ENCODE measurements around the gene ADCY5. TPM values are rescaled to one million over a fixed set of nuclear protein-coding genes. Genes with fewer than 3 reads are reported as not detected.

Gene ADCY5
- polyA plus RNA-seq, 6 donors from 2014 or later, result 0.04 to 0.09 TPM; not detected in 4

DNA sequence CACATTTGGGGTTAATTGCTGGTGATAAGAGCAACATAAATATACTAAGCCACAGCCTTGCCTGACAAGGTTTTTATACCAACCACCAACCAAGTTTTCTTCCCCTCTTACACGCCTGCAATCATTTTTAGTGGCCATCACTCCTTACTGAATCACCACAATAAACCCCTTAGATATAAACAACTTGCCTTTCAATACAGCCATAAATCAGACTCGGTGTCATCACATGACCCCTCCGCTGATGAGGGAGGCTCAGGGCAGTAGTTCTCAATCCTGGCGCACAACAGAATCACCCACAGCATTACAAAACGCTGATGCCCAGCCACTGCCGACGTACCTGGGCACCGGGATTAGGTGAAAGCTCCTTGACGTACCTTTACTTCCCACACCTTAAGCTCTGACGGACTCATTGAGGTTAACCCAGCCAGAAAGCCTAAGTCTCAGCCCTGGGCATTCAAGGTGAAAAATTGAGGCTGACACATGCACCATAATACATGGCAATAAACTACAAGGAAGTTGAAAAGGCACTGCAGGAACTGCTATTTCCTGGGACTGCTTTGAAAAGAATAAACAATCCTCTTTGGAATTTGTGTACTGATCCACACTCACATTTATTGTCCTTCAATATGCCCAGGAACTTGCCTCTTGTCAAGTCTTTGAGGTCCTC, 17.1 kb downstream of the ADCY5 start:
- Mint-ChIP-seq H3K4me3 (no peak overlapping the region), H3K36me3 (no peaks in the 10 kb centered on the region), H3K27me3 (peaks cover 5 to 20% (median 14%) of the 10 kb centered on the region in 3 donors), H3K9me3 (no peaks in the 10 kb centered on the region), H3K27ac (peak overlapping the region in 1 of 6 donors; percentile 35), H3K4me1 (no peaks in the 10 kb centered on the region)
- DNase-seq, result no peak
- ATAC-seq (ENCODE audit: low read depth in 2 of 2), result no peak

DNA sequence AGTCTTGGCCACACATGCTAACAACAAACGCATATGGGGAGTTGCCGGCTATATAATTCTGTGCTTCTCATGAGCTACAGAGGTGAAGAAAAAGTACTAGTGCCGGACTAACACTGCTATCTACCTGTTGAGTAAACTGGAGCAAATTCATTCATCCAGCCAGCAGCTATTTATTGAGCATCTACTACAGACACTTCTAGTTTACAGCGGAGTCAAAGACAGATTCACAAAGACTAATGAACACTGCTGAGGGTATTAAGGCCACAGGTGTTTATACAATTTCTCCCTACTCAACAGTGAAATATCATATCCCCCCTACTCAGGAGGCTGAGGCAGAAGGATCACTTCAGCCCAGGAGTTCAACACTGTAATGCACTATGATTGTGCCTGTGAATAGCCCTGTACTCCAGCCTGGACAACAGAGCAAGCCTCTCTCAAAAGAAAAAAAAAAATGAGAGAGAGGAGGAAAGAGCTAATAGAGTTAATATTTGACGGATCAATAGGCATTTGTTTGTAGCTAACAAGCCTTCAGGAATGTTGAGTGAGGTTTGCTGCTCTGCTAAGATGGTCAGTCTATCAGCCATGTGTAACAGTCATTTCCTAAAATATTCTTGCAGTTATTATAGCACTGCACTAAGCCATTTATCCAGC, 17.8 kb downstream of the ADCY5 start:
- Mint-ChIP-seq H3K27me3 (peaks cover 5 to 25% (median 20%) of the 10 kb centered on the region in 3 donors), H3K9me3 (no peaks in the 10 kb centered on the region), H3K4me1 (no peaks in the 10 kb centered on the region), H3K36me3 (no peaks in the 10 kb centered on the region), H3K27ac (no peak overlapping the region), H3K4me3 (no peak overlapping the region)
- DNase-seq (no peak), ATAC-seq (ENCODE audit: low read depth in 2 of 2) (no peak)

DNA sequence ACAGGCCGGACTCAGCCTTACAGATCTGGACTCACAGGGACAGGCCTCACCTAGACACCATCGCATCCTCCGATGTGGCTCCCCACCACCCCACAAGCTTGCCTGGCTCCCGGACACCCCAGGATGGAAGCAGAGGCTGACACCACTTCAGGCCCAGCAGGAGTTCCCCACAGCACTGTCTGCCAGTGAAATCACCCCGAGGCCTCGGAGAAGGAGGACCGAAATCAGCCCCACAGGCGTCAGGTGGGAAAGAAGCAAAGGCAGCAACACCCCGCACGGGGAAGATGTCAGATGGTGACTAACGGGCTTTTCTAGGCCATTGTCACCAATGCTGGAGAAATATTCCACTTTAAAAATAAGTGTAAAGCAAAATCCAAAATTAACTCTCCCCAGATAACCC, 18.6 kb downstream of the ADCY5 start:
- Mint-ChIP-seq H3K27ac (no peak overlapping the region), H3K36me3 (no peaks in the 10 kb centered on the region), H3K27me3 (peaks cover 7 to 26% (median 20%) of the 10 kb centered on the region in 3 donors), H3K4me3 (no peak overlapping the region), H3K9me3 (no peaks in the 10 kb centered on the region), H3K4me1 (no peaks in the 10 kb centered on the region)
- ATAC-seq (ENCODE audit: low read depth in 2 of 2), result no peak
- no peak for DNase-seq

DNA sequence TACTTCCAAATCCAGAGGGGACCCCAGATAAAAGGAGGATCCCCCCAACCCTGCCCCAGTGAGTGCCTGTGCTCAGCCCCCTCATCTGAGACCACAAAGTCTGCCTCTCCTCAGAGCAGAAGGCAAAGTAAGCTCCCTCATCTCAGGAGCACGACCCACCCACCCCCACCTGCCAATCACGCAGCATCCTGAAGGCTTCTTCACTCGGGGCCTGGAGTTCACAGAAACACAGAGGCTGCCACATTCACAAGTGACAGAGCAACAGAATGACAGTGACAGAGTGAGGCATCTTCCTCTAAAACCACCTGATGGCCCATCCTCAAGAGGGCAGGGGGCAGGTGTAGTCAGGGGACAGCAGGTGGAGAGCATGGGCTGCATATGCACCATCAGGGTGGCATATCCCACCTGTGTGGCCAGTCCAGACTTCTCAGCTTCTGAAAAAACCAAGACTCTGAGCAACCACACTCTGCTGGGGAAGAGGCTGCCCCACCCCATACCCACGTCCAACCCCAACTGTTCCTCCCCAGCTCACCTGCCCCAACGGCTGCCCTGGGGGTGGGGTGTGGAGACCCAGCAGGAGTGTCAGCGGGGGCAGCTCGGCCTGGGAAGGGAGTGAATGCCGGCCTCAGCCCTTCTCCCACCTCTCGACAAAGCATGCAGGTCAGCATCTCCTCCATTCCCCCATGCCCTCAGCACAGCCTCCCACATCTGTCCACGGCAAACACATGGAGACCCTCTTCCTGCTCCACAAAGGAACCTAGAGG, 19.3 kb downstream of the ADCY5 start:
- DNase-seq (no peak), ATAC-seq (ENCODE audit: low read depth in 2 of 2) (no peak)
- H3K36me3 Mint-ChIP-seq, result no peaks in the 10 kb centered on the region
- H3K4me1 Mint-ChIP-seq, result no peaks in the 10 kb centered on the region
- no peak overlapping the region for H3K4me3 Mint-ChIP-seq
- no peak overlapping the region for H3K27ac Mint-ChIP-seq
- H3K9me3 Mint-ChIP-seq, result no peaks in the 10 kb centered on the region
- H3K27me3 Mint-ChIP-seq, result peaks cover 9 to 26% (median 20%) of the 10 kb centered on the region in 3 donors

DNA sequence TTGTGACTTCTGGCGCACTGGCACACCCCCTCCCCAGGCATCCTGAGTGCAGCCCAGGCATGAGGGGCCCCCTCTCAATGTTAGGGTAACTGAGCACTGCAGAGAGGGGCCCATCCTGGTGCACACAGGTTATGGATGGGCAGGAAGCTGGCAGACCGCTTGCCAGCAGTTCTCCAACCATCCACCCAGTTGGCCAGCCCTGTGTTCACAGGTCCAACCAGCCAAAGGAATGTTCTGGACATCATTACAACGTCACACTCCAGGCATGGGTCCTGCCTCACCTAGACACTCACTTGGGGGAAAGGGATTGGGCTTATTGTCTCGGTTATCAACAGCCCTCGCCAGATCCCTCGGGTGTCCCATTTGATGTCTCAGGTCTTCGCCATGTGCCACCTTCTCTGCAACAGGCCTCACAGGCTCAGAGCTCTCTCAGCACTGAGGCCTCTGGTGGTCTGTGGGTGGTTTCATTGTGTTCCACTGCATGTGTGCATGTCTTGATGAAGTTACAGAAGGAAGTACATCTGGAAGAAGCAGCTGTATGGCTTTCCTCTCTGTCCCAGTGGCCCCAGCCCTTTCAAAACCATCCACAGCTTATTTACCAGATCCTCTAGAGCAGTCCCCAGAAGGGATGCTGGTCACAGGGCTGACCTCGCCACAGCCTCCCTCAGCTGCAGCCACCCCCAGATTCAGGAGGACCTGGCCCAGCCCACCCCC, 23.7 kb downstream of the ADCY5 start:
- Mint-ChIP-seq H3K27me3 (peaks cover 9 to 25% (median 20%) of the 10 kb centered on the region in 3 donors), H3K27ac (no peak overlapping the region)
- ATAC-seq (ENCODE audit: low read depth in 2 of 2), result no peak

DNA sequence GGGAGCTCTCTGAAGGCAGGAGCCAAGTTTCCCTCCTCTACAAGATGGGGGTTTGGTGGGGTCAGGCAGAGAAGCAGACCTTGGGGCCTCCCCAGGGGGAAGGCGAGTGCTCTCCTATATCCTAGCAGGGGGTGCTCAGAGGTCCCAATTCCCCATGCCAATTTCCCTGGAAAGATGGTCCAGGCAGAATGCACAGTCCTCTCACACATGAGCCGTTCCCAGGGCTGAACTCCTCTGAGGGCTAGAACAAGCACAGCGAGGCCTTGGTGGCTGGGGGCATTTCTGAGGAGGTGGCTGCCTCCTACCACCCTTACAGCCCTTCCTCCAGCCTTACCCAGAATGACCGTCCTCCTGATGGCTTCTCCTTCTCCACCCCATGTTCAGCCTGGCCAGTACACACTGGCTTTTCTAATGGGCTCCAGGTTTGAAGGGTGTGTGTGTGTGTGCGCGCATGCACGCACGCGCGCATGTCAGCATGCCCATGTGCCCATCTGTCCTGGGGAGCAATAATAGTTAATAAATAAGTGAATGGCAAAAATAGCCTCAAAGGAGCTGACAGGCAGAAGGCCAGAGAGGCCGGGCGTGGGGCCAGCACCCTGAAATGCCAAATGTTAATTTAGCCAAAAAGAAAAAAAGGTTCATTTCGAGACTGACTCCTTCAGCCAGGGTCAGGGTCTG, 24.4 kb downstream of the ADCY5 start:
- peaks cover 9 to 24% (median 15%) of the 10 kb centered on the region in 3 donors for H3K27me3 Mint-ChIP-seq
- no peaks in the 10 kb centered on the region for H3K4me1 Mint-ChIP-seq
- H3K9me3 Mint-ChIP-seq, result no peaks in the 10 kb centered on the region
- no peak overlapping the region for H3K4me3 Mint-ChIP-seq
- ATAC-seq (ENCODE audit: low read depth in 2 of 2) (no peak), DNase-seq (no peak)
- no peak overlapping the region for H3K27ac Mint-ChIP-seq
- H3K36me3 Mint-ChIP-seq, result no peaks in the 10 kb centered on the region

More for the DNA sequence above, 23.7 kb downstream of the ADCY5 start:
- no peaks in the 10 kb centered on the region for H3K4me1 Mint-ChIP-seq
- no peak overlapping the region for H3K4me3 Mint-ChIP-seq
- H3K9me3 Mint-ChIP-seq, result no peaks in the 10 kb centered on the region
- no peaks in the 10 kb centered on the region for H3K36me3 Mint-ChIP-seq
- DNase-seq, result no peak

DNA sequence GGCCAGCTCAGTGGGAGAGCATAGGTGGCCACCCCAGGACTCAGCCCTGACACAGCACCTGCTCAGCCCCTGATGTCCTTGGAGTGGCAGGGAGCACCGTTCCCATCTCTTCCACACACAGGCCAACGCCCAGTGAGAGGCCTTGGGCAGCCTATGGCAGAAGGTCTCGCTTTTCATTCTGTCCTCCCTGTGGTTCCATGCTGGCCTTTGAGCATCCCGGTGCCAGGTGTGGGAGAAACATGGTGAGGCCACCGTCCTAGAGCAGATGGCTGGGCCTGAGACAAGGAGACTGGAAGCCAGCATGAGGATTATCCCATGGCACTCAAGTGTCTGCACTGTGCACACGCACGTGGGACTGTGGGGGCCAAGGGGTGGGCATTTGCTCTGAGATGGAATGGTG, 25.1 kb downstream of the ADCY5 start:
- H3K4me1 Mint-ChIP-seq, result no peaks in the 10 kb centered on the region

DNA sequence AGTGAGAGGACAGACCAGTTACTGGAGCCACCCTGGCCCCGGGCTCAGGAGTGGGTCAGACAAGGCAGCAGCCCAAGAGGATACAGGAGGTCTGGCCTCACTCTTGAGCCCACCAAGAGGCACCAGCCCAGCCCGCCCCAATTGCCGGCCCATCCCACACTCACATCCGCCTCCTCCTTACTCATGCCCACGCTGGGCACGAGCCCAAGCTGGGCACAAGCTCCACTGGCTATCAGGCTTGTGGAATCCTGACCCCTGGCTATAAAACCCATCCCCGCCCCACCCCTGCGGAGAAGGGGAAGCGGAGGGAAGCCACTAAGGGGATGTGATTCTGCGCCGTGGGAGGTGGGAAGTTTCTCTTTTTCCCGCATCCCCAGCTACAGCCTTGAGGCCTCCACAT, 25.9 kb downstream of the ADCY5 start:
- no peak for ATAC-seq (ENCODE audit: low read depth in 2 of 2)

More for the DNA sequence above, 25.1 kb downstream of the ADCY5 start:
- H3K27me3 Mint-ChIP-seq, result peaks cover 9 to 27% (median 15%) of the 10 kb centered on the region in 3 donors
- no peaks in the 10 kb centered on the region for H3K36me3 Mint-ChIP-seq
- DNase-seq (no peak), ATAC-seq (ENCODE audit: low read depth in 2 of 2) (no peak)
- no peak overlapping the region for H3K4me3 Mint-ChIP-seq
- no peak overlapping the region for H3K27ac Mint-ChIP-seq
- no peaks in the 10 kb centered on the region for H3K9me3 Mint-ChIP-seq

DNA sequence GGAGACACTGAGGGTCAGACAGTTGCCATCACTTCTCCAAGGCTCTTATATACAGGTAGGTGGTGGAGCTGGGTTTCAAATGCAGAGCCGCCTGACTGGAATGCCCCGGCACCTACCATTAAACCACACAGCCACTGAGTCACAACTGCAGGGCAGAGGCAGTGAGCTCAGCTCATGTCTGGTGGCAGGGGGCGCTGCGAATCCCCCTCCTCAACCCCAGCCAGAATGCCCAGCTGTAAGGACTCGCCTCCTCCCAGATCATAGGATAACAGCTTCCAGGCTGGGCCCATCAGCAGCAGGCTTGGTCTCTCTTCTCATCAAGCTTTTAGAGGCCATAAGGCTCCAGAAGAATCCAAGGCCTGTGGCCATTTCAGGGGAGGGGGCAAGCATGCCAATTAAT, 26.4 kb downstream of the ADCY5 start:
- peaks cover 9 to 23% (median 11%) of the 10 kb centered on the region in 3 donors for H3K27me3 Mint-ChIP-seq
- H3K9me3 Mint-ChIP-seq, result no peaks in the 10 kb centered on the region
- no peaks in the 10 kb centered on the region for H3K36me3 Mint-ChIP-seq
- no peak for ATAC-seq (ENCODE audit: low read depth in 2 of 2)
- H3K4me3 Mint-ChIP-seq, result no peak overlapping the region
- no peaks in the 10 kb centered on the region for H3K4me1 Mint-ChIP-seq
- H3K27ac Mint-ChIP-seq, result peak overlapping the region in 1 of 6 donors; percentile 83
- no peak for DNase-seq

More for the DNA sequence above, 25.9 kb downstream of the ADCY5 start:
- no peak for DNase-seq
- Mint-ChIP-seq H3K36me3 (no peaks in the 10 kb centered on the region), H3K4me1 (no peaks in the 10 kb centered on the region), H3K4me3 (no peak overlapping the region), H3K27me3 (peaks cover 9 to 27% (median 15%) of the 10 kb centered on the region in 3 donors), H3K9me3 (no peaks in the 10 kb centered on the region), H3K27ac (no peak overlapping the region)

DNA sequence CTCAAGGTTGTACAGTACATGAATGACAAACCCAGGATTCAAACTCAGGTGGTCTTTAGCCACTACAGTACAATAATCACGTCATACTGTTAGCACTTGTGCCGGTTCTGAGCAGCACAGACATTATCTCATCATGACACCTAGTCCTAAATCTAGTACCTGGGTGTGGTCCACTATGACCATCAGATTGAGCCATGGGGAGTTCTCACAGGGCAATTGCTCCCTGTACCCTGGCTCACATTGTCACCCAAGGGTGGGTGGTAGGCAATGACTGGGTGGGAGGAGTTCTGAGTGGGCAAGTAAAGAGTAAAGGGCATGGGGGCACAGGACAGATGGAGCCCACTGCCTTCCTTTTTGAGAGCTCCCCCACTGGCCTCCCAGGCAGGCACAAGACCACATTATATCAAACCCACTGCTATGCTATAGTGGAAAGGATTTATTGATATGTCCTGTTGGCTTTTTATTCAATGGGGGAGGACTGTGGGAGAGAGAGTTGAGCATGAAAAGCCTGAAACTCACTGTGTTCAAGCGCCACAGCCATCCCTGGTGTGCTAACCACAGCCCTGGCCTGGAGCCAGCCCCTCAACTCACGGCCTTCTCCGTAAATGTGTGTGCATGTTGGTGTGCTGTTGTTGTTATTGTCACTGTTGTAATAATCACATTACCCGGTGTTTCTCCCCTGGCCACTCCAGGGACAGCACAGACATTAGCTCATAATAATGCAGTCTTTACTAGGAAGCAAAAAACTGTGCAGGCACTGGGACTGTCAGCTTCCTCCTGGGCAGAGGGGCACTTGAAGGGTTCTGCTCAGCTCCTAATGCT, 27.3 kb downstream of the ADCY5 start:
- Mint-ChIP-seq H3K27ac (no peak overlapping the region), H3K4me1 (no peaks in the 10 kb centered on the region), H3K27me3 (peaks cover 4 to 14% (median 4%) of the 10 kb centered on the region in 3 donors), H3K4me3 (no peak overlapping the region), H3K36me3 (no peaks in the 10 kb centered on the region), H3K9me3 (no peaks in the 10 kb centered on the region)
- DNase-seq (no peak), ATAC-seq (ENCODE audit: low read depth in 2 of 2) (no peak)

DNA sequence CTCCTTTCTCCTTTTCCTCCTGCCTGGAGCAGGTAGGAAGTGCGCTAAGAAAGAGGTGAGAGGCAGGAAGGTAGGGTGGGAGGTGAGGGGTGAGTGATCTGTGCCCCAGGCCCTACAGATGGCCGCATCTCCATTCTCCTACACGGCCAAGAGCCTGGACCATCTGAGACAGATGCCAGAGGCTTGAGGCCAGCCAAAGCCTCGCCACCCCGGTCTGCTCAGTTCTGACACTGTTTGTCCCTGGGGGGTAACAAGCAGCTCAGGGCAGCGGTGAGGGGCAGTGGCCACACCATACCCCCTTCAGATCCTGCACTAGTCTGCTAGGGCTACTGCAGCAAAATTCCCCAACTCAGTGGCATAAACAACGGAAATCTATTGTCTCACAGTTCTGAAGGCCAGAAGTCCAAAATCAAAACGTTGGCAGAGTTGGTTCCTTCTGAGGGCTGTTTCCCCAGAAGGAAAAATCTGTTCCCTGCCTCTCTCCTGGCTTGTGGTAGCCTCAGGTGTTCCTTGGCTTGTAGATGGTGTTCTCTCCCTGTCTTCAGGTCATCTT, 28.4 kb downstream of the ADCY5 start:
- no peak overlapping the region for H3K4me3 Mint-ChIP-seq
- ATAC-seq (ENCODE audit: low read depth in 2 of 2), result no peak
- no peaks in the 10 kb centered on the region for H3K36me3 Mint-ChIP-seq
- no peaks in the 10 kb centered on the region for H3K9me3 Mint-ChIP-seq
- no peaks in the 10 kb centered on the region for H3K4me1 Mint-ChIP-seq
- peak overlapping the region in 1 of 6 donors; percentile 10 for H3K27ac Mint-ChIP-seq
- peaks cover 0 to 9% (median 4%) of the 10 kb centered on the region in 3 donors for H3K27me3 Mint-ChIP-seq
- DNase-seq, result no peak

DNA sequence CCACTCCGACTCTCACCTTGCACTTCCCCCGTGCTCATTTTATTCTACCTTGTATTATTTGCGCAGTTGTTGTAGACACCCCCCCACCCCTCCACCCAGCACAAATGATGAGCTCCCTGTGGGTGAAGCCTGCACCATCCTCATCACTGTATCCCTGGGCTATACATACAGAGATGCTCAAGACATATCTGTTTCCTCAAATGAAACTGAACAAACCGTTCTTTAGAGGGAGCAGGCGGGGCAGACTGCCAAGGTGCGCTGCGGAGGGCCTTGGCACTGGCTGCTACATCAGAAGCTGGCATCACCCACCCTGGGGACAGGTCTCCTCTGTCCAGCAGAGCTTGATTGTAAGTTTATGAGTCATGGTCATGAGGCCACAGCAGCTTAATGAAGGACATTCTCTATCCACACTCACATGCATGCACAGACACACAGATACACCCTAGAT, 29.0 kb downstream of the ADCY5 start:
- peaks cover 0 to 9% (median 0%) of the 10 kb centered on the region in 3 donors for H3K27me3 Mint-ChIP-seq
- H3K27ac Mint-ChIP-seq, result no peak overlapping the region
- DNase-seq (no peak), ATAC-seq (ENCODE audit: low read depth in 2 of 2) (no peak)
- H3K4me1 Mint-ChIP-seq, result no peaks in the 10 kb centered on the region
- H3K4me3 Mint-ChIP-seq, result no peak overlapping the region
- no peaks in the 10 kb centered on the region for H3K9me3 Mint-ChIP-seq
- H3K36me3 Mint-ChIP-seq, result no peaks in the 10 kb centered on the region

All from naive B cell (primary cell).